Spleen (tissue), 11 donors: ENCODE data around the gene NECAB2. TPM values are rescaled to one million over a fixed set of nuclear protein-coding genes. Genes with fewer than 3 reads are reported as not detected.

Experiments used
- DNase-seq: peaks from one replicate; pipeline ENCODE4 v3.0.0-alpha.2; 2020
- H3K27ac ChIP-seq, 8 donors: fragments of 200-600 bp; sonication (generic) in 7 of 8; 1 replicate in 4 of 8; 2 replicates in 4 of 8; pipeline versions ENCODE4 v1.5.0 to v1.8.0; 2016 to 2021; ENCODE audit warnings: inconsistent platforms in 4 of 8, mild to moderate bottlenecking in 4 of 8, moderate library complexity in 1 of 8
- H3K27me3 ChIP-seq, 7 donors: fragments of 200-600 bp; sonication (generic) in 6 of 7; replicated peaks in 1 of 7; 1 replicate in 4 of 7; 2 replicates in 3 of 7; pipeline versions ENCODE4 v1.5.0 to v1.8.0; 2016 to 2021; ENCODE audit warnings: inconsistent platforms in 3 of 7, mild to moderate bottlenecking in 1 of 7
- H3K36me3 ChIP-seq, 6 donors: fragments of 200-600 bp; sonication (generic) in 5 of 6; 1 replicate in 4 of 6; 2 replicates in 2 of 6; pipeline versions ENCODE4 v1.5.0 to v1.8.0; 2016 to 2021; ENCODE audit warnings: inconsistent platforms in 2 of 6
- H3K4me1 ChIP-seq, 6 donors: fragments of 200-600 bp; sonication (generic) in 5 of 6; 1 replicate in 3 of 6; 2 replicates in 3 of 6; pipeline versions ENCODE4 v1.5.0 to v1.8.0; 2016 to 2021; ENCODE audit warnings: inconsistent platforms in 3 of 6
- H3K4me3 ChIP-seq, 8 donors: fragments of 200-600 bp; sonication (generic) in 7 of 8; 1 replicate in 4 of 8; 2 replicates in 4 of 8; pipeline versions ENCODE4 v1.5.0 to v1.8.0; 2016 to 2021; ENCODE audit warnings: inconsistent platforms in 4 of 8, mild to moderate bottlenecking in 4 of 8, moderate library complexity in 2 of 8
- H3K9me3 ChIP-seq, 8 donors: fragments of 200-600 bp; sonication (generic) in 7 of 8; 1 replicate in 4 of 8; 2 replicates in 4 of 8; pipeline versions ENCODE4 v1.5.0 to v1.8.0; 2016 to 2021; ENCODE audit warnings: inconsistent platforms in 4 of 8
- POLR2A ChIP-seq, 3 donors: fragments of 450-650 bp; IDR thresholded peaks; one replicate each; pipeline ENCODE4 v1.5.1; 2017; ENCODE audit warnings: antibody characterized with exemption in 3 of 3, mild to moderate bottlenecking in 1 of 3
- POLR2AphosphoS5 ChIP-seq, 3 donors: sonication (generic); formaldehyde crosslinking; IDR thresholded peaks; one replicate each; pipeline ENCODE4 v1.5.1; 2017; ENCODE audit warnings: antibody characterized with exemption in 3 of 3
- WGBS, 5 donors: extraction: QIAGEN DNeasy Blood & Tissue Kit in 3 of 5; methylation state at CpG; one replicate each; pipeline versions ENCODE4 v1.1.5 to v1.1.7; 2013 to 2018; 5-methylcytosine and 5-hydroxymethylcytosine counted together
- intact Hi-C: fragments of 100-400 bp; cut with DNase I; formaldehyde crosslinking; loops from one replicate; pipeline ENCODE4 v1.15.0; 2023; ENCODE audit warnings: low total_unique reads
- polyA plus RNA-seq, 3 donors: library from polyadenylated mRNA; stranded (reverse); fragments of 200-250 nt; gene quantifications; one replicate each; pipeline ENCODE4 v1.2.1, GENCODE V29; 2013
- total RNA-seq, 7 donors: library from RNA; depleted of rRNA in 3 of 7; stranded (reverse); fragments of >200 nt in 3 of 7; fragmentation: NEBNext Ultra II Directional in 4 of 7; extraction: Animal tissue kit (Norgen Biotek cat#: 25700) in 4 of 7; gene quantifications; one replicate each; pipeline versions ENCODE4 v1.1.0 to v1.2.1, GENCODE V29; 2016 to 2021
- TF ChIP-seq, protein P1 (sequence below), 11 experiments: fragments of 200-600 bp in 7 of 11; fragments of 450-650 bp in 4 of 11; sonication (generic) in 4 of 11; IDR thresholded peaks in 8 of 11; conservative IDR thresholded peaks in 3 of 11; 1 replicate in 7 of 11; 2 replicates in 4 of 11; pipeline versions ENCODE4 v1.4.0 to v1.8.0; 2016 to 2021; ENCODE audit warnings: antibody characterized with exemption in 11 of 11, inconsistent platforms in 4 of 11, mild to moderate bottlenecking in 1 of 11
- donor health status: healthy with polysubstance abuse.
- donor health status: DM: no; HTN: no; CAD: no; lungs with moderate emphysema.
- donor health status: DM: no; HTN: no; CAD: no.
- donor health status: Bipolar disorder and iron deficiency.
- donor health status: healthy.
- donor health status: DM: no; HTN: no; CAD: no.
- donor health status: DM: yes; HTN: yes; CAD: no.

Gene NECAB2
- total and polyA plus RNA-seq, 10 donors = 0.16 to 3.1 (median 1.2) TPM; not detected in 4

DNA sequence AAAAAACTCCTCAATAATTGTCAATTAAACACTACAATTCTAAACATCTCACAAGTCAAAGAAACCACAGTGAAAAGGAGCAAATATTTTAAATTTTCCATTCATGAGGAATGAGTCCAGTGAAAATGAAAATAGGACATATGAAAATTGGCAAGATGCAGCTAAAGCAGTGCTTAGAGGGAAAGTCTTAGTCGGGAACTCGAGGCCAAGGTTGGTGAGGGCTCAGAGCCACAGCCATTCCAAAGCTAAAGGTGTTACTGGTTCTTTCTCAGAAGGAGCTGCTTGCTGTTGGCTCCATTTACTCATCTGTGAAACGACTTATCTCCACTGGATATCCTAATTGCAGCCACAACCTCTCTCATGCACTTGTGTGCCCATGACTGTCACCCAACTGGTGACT is 68.1 kb downstream of the NECAB2 start:
- 40 to 86% (median 78%) methylated on average over 3 of the region's 3 CpGs for WGBS, 5 donors
- no peaks in the 10 kb centered on the region for H3K36me3 ChIP-seq
- peaks cover 0 to 16% (median 13%) of the 10 kb centered on the region in 8 donors for H3K9me3 ChIP-seq
- intact Hi-C loops = no loop called here
- H3K4me3 ChIP-seq = no peak overlapping the region
- DNase-seq = no peak
- H3K4me1 ChIP-seq = no peaks in the 10 kb centered on the region
- H3K27me3 ChIP-seq = peaks cover 0 to 40% (median 0%) of the 10 kb centered on the region in 7 donors
- no peak overlapping the region for H3K27ac ChIP-seq
- no peak for TF ChIP-seq POLR2A (IDR thresholded peaks at IDR 0.05)
- TF ChIP-seq POLR2AphosphoS5 (IDR thresholded peaks at IDR 0.05) = no peak
- TF ChIP-seq, protein P1, sequence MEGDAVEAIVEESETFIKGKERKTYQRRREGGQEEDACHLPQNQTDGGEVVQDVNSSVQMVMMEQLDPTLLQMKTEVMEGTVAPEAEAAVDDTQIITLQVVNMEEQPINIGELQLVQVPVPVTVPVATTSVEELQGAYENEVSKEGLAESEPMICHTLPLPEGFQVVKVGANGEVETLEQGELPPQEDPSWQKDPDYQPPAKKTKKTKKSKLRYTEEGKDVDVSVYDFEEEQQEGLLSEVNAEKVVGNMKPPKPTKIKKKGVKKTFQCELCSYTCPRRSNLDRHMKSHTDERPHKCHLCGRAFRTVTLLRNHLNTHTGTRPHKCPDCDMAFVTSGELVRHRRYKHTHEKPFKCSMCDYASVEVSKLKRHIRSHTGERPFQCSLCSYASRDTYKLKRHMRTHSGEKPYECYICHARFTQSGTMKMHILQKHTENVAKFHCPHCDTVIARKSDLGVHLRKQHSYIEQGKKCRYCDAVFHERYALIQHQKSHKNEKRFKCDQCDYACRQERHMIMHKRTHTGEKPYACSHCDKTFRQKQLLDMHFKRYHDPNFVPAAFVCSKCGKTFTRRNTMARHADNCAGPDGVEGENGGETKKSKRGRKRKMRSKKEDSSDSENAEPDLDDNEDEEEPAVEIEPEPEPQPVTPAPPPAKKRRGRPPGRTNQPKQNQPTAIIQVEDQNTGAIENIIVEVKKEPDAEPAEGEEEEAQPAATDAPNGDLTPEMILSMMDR (IDR thresholded peaks at IDR 0.05 in 8 of 11, conservative IDR thresholded peaks at IDR 0.05 in 3 of 11) = no peak

DNA sequence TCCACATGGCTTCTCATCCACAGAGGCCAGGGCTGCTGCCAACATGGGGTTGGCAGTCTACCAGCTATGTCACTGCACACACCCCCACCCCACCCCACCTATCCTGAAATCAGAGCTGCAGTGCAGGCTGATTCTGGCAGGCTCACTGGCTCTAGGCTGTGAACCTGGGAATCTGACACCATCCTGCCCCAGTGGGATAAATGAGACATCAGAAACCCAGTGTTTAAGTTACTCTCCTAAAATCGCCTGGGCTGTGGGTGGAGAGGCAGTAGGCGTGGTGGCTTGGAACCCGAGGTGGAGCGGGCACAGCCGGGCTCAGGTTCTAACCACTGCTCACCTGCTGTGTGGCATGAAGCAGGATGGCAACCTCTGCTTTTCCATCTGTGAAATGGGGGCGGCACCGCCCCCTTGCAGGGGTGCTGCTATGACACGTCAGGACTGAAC is 69.0 kb downstream of the NECAB2 start:
- no peak for DNase-seq
- Histone ChIP-seq H3K36me3 (no peaks in the 10 kb centered on the region), H3K4me1 (no peaks in the 10 kb centered on the region), H3K27me3 (peaks cover 0 to 38% (median 0%) of the 10 kb centered on the region in 7 donors), H3K9me3 (peaks cover 0 to 16% (median 13%) of the 10 kb centered on the region in 8 donors), H3K4me3 (no peak overlapping the region), H3K27ac (no peak overlapping the region)
- TF ChIP-seq, protein P1 (IDR thresholded peaks at IDR 0.05 in 8 of 11, conservative IDR thresholded peaks at IDR 0.05 in 3 of 11) = no peak
- TF ChIP-seq POLR2A (IDR thresholded peaks at IDR 0.05) (no peak), POLR2AphosphoS5 (IDR thresholded peaks at IDR 0.05) (no peak)
- 83 to 97% (median 88%) methylated on average over 4 to 8 of the region's 8 CpGs for WGBS, 5 donors
- intact Hi-C loops = no loop called here

- intact Hi-C loops = no loop called here
- no peak for TF ChIP-seq POLR2AphosphoS5 (IDR thresholded peaks at IDR 0.05)
- TF ChIP-seq, protein P1 (IDR thresholded peaks at IDR 0.05 in 8 of 11, conservative IDR thresholded peaks at IDR 0.05 in 3 of 11) = no peak
- TF ChIP-seq POLR2A (IDR thresholded peaks at IDR 0.05) = no peak
Measured at GRCh38 chr16:84038469-84038868, 70.4 kb downstream of the NECAB2 start.

DNA sequence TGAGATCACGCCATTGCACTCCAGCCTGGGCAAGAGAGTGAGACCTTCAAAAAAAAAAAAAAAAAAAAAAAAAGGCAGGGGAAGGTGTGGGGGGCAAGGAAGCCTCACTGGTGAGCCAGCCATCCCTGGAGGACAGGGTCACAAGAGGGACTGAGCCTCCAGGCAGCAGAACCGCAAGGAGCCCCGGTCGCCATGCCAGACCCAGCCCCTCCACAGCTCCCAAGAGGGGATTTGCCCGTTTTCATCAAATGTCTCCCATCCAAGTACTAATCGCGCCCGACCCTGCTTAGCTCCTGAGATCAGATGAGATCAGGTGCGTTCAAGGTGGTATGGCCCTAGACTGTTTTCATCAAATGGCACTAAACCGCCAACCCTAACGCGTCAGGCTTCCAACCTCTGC is 71.7 kb downstream of the NECAB2 start:
- 90 to 95% (median 90%) methylated on average over 12 of the region's 12 CpGs for WGBS, 5 donors
- Histone ChIP-seq H3K27ac (no peak overlapping the region), H3K4me1 (peaks cover 0 to 13% (median 0%) of the 10 kb centered on the region in 6 donors), H3K9me3 (peaks cover 0 to 16% (median 13%) of the 10 kb centered on the region in 8 donors), H3K36me3 (no peaks in the 10 kb centered on the region), H3K4me3 (no peak overlapping the region), H3K27me3 (peaks cover 0 to 50% (median 0%) of the 10 kb centered on the region in 7 donors)
- no peak for DNase-seq
- intact Hi-C loops = no loop called here
- TF ChIP-seq POLR2AphosphoS5 (IDR thresholded peaks at IDR 0.05) (no peak), POLR2A (IDR thresholded peaks at IDR 0.05) (no peak)
- TF ChIP-seq, protein P1 (IDR thresholded peaks at IDR 0.05 in 8 of 11, conservative IDR thresholded peaks at IDR 0.05 in 3 of 11) = no peak

More at GRCh38 chr16:84038469-84038868, 70.4 kb downstream of the NECAB2 start:
- H3K27ac ChIP-seq = no peak overlapping the region
- peaks cover 0 to 16% (median 13%) of the 10 kb centered on the region in 8 donors for H3K9me3 ChIP-seq
- H3K4me1 ChIP-seq = peaks cover 0 to 4% (median 0%) of the 10 kb centered on the region in 6 donors
- DNase-seq = no peak
- no peaks in the 10 kb centered on the region for H3K36me3 ChIP-seq
- peaks cover 0 to 42% (median 0%) of the 10 kb centered on the region in 7 donors for H3K27me3 ChIP-seq
- no peak overlapping the region for H3K4me3 ChIP-seq
- WGBS, 5 donors = 90 to 96% (median 91%) methylated on average over 12 of the region's 12 CpGs
